Testis (tissue), 3 donors: ENCODE measurements around the gene SESTD1. TPM values are rescaled to one million over a fixed set of nuclear protein-coding genes. Genes with fewer than 3 reads are reported as not detected.

Experiments used
- DNase-seq: peaks from one replicate; pipeline ENCODE4 v3.0.0-alpha.2; 2019
- H3K27ac ChIP-seq, 2 donors: fragments of 200-600 bp; sonication (generic); one replicate each; pipeline ENCODE4 v1.5.1; 2019
- H3K27me3 ChIP-seq: fragments of 200-600 bp; sonication (generic); one replicate; pipeline ENCODE4 v1.5.1; 2019
- H3K36me3 ChIP-seq: fragments of 200-600 bp; sonication (generic); one replicate; pipeline ENCODE4 v1.5.1; 2017; ENCODE audit warnings: low read depth; ENCODE audit errors: missing control alignments
- H3K4me1 ChIP-seq: fragments of 200-600 bp; sonication (generic); one replicate; pipeline ENCODE4 v1.5.1; 2019
- H3K4me3 ChIP-seq, 2 donors: fragments of 200-600 bp; sonication (generic); one replicate each; pipeline ENCODE4 v1.5.1; 2017 to 2019
- H3K9me3 ChIP-seq: fragments of 200-600 bp; sonication (generic); one replicate; pipeline ENCODE4 v1.5.1; 2017
- POLR2A ChIP-seq: fragments of 450-650 bp; IDR thresholded peaks from one replicate; pipeline ENCODE4 v1.6.1; 2017; ENCODE audit warnings: antibody characterized with exemption, mild to moderate bottlenecking, moderate library complexity
- WGBS, 2 donors: methylation state at CpG; one replicate each; pipeline ENCODE4 v1.1.5; 2018; 5-methylcytosine and 5-hydroxymethylcytosine counted together
- intact Hi-C: fragments of 100-400 bp; cut with DNase I; formaldehyde crosslinking; loops from one replicate; pipeline ENCODE4 v1.15.1; 2023; ENCODE audit warnings: low total_unique reads
- polyA plus RNA-seq: library from polyadenylated mRNA; stranded (reverse); fragments of 350-450 nt; fragmentation: Illumina TruSeq; extraction: RNeasy Lipid Tissue Mini Kit (QIAGEN cat#74804); gene quantifications from one replicate; pipeline ENCODE4 v1.2.3, GENCODE V29; 2014; ENCODE audit warnings: low read depth, low replicate concordance; ENCODE audit not compliant: insufficient read depth
- total RNA-seq, 2 donors: library from RNA; depleted of rRNA; stranded (reverse); fragments of >200 nt; gene quantifications; one replicate each; pipeline ENCODE4 v1.2.3, GENCODE V29; 2016
- TF ChIP-seq, protein P1 (sequence below), 3 experiments: fragments of 450-650 bp in 2 of 3; fragments of 200-600 bp in 1 of 3; sonication (generic) in 1 of 3; IDR thresholded peaks; one replicate each; pipeline ENCODE4 v1.5.1; 2016 to 2019; ENCODE audit warnings: antibody characterized with exemption in 3 of 3, mild to moderate bottlenecking in 2 of 3, moderate library complexity in 1 of 3

SESTD1 gene
- total and polyA plus RNA-seq, 3 donors from 2014 or later = 50.0 to 94.5 (median 56.1) TPM

- Histone ChIP-seq H3K27me3 (no peaks in the 10 kb centered on the region), H3K9me3 (no peaks in the 10 kb centered on the region), H3K36me3 (no peaks in the 10 kb centered on the region), H3K4me1 (peaks cover 7% of the 10 kb centered on the region), H3K4me3 (no peak overlapping the region), H3K27ac (no peak overlapping the region)
- intact Hi-C loops = no loop called here
- DNase-seq = no peak
- 86 to 95% methylated on average over 1 of the region's 1 CpG for WGBS, 2 donors
- TF ChIP-seq, protein P1, sequence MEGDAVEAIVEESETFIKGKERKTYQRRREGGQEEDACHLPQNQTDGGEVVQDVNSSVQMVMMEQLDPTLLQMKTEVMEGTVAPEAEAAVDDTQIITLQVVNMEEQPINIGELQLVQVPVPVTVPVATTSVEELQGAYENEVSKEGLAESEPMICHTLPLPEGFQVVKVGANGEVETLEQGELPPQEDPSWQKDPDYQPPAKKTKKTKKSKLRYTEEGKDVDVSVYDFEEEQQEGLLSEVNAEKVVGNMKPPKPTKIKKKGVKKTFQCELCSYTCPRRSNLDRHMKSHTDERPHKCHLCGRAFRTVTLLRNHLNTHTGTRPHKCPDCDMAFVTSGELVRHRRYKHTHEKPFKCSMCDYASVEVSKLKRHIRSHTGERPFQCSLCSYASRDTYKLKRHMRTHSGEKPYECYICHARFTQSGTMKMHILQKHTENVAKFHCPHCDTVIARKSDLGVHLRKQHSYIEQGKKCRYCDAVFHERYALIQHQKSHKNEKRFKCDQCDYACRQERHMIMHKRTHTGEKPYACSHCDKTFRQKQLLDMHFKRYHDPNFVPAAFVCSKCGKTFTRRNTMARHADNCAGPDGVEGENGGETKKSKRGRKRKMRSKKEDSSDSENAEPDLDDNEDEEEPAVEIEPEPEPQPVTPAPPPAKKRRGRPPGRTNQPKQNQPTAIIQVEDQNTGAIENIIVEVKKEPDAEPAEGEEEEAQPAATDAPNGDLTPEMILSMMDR (IDR thresholded peaks at IDR 0.05) = no peak
- TF ChIP-seq POLR2A = no peak
Measured at GRCh38 chr2:179243046-179243445, 21.6 kb downstream of the SESTD1 start.

DNA sequence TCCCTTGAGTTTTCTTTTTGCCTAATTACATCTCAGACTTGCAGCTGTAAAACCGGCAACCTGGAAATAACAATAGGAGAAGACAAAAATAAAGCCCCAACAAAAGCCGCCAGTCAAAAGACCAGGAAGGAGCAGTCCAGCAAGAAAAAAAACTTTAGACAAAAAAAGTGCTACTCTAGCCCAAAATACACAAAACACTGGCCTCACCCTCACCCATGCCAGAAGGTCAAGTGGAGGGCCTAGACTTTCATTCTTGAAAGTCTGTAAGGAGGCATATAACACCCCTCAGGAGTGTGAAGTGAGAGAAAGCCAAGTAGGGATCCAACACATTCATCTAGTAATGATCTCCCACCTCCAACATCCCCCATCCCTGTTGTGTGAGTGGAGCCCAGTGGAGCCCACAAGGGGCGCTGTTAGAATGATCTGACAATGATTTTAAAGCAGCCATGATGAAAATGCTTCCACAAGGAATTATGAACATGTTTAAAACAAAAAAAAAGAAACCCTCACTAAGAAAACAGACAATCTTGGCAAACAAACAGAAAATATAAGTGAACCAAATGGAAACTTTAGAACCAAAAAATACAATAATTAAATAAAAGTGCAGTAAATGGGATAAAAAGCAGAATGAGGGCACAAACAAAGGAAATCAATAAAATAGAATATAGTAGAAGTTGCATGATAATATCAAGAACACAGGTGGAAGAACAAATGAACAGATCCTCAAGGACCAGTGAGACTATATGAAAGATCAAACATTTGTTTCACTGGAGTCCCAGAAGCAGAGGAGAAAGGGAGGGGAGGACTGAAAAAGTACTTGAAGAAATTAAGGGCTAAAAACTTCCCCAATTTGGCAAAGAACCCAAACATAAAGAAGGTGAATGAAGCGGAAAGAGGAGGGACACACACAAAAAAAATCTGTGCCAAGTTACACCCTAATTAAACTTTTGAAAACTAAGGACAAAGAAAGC, 23.9 kb downstream of the SESTD1 start:
- TF ChIP-seq POLR2A = no peak
- TF ChIP-seq, protein P1 (IDR thresholded peaks at IDR 0.05) = no peak
- Histone ChIP-seq H3K4me3 (no peak overlapping the region), H3K4me1 (peaks cover 10% of the 10 kb centered on the region), H3K9me3 (no peaks in the 10 kb centered on the region), H3K27me3 (no peaks in the 10 kb centered on the region), H3K27ac (peak overlapping the region in 1 of 2 donors; percentile 8), H3K36me3 (no peaks in the 10 kb centered on the region)
- DNase-seq = no peak
- intact Hi-C loops = no loop called here
- WGBS, 2 donors = 69 to 81% methylated on average over 4 of the region's 4 CpGs

DNA sequence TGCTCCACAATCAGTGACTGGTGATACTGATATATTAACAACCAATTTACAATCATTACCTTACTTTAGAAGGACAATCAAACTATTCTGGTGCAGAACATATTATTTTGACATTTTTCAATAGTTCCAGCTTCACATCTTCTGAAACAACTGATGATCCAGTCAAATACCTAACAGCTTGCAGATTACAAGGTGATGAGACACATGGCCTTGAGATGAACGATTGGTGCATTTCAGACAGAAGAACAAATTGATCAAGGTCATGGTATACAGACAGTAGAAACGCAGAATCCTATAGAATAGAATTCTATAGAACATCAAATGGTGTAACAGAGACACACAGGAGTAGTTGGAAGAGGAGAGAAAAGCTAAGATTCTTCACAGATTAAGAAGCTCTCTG, 24.8 kb downstream of the SESTD1 start:
- Histone ChIP-seq H3K4me3 (no peak overlapping the region), H3K9me3 (no peaks in the 10 kb centered on the region), H3K36me3 (no peaks in the 10 kb centered on the region), H3K27ac (peak overlapping the region in 1 of 2 donors; percentile 8), H3K27me3 (no peaks in the 10 kb centered on the region), H3K4me1 (peaks cover 10% of the 10 kb centered on the region)
- no peak for DNase-seq
- intact Hi-C loops = no loop called here
- no peak for TF ChIP-seq POLR2A
- TF ChIP-seq, protein P1 (IDR thresholded peaks at IDR 0.05) = no peak
- WGBS, 2 donors = 50 to 51% methylated on average over 2 of the region's 2 CpGs

DNA sequence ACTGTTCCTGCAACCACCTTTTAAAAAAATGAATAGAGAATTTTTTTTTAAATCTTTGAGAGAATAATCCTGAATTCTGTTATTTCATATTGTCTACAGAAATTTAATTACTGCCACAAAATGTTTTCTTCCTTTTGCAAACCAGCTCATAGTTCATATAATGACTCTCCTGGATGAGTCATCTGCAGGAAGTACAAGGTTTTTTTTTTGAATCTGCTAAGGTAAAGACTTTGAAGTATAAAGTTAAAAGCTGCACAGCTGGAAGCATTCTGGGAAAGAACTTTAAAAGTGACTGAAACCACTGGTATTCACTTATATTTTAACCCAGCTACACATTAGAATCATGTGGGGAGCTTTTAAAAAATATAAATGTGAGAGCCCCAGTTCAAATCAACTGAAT, 25.4 kb downstream of the SESTD1 start:
- H3K4me3 ChIP-seq = no peak overlapping the region
- peaks cover 10% of the 10 kb centered on the region for H3K4me1 ChIP-seq
- H3K36me3 ChIP-seq = no peaks in the 10 kb centered on the region
- no peaks in the 10 kb centered on the region for H3K27me3 ChIP-seq
- no peak overlapping the region for H3K27ac ChIP-seq
- intact Hi-C loops = no loop called here
- no peak for DNase-seq
- TF ChIP-seq, protein P1 (IDR thresholded peaks at IDR 0.05) = no peak
- TF ChIP-seq POLR2A = no peak
- H3K9me3 ChIP-seq = no peaks in the 10 kb centered on the region

- peaks cover 10% of the 10 kb centered on the region for H3K4me1 ChIP-seq
Measured at GRCh38 chr2:179238027-179238426, 26.6 kb downstream of the SESTD1 start.

More at GRCh38 chr2:179238027-179238426, 26.6 kb downstream of the SESTD1 start:
- 92 to 93% methylated on average over 1 of the region's 1 CpG for WGBS, 2 donors
- H3K36me3 ChIP-seq = no peaks in the 10 kb centered on the region
- no peaks in the 10 kb centered on the region for H3K27me3 ChIP-seq
- peak overlapping the region in 1 of 2 donors; percentile 43 for H3K27ac ChIP-seq
- no peak for DNase-seq
- no peak overlapping the region for H3K4me3 ChIP-seq
- TF ChIP-seq POLR2A = no peak
- TF ChIP-seq, protein P1 (IDR thresholded peaks at IDR 0.05) = no peak
- H3K9me3 ChIP-seq = no peaks in the 10 kb centered on the region
- intact Hi-C loops = no loop called here
